Small intestine (tissue), 7 donors: ENCODE measurements around the gene DNAJB2. TPM values are rescaled to one million over a fixed set of nuclear protein-coding genes. Genes with fewer than 3 reads are reported as not detected.
"Not testable (repeated sequence)": the region's sequence is repeated elsewhere in the genome, so short reads cannot be mapped to it uniquely, and the experiment has no call there.

Experiments used
- DNase-seq, 2 donors: peaks; one replicate each; pipeline versions ENCODE4 v3.0.0 to v3.0.0-alpha.2; 2013
- FAIRE-seq: peaks from 2 replicates; lab custom pipeline; 2012; peaks lifted over from hg19 to GRCh38; lab: Jason Lieb, UNC
- H3K27ac ChIP-seq, 3 donors: one replicate each; pipeline ENCODE4 v1.5.1; 2013; ENCODE audit warnings: low read length in 2 of 3, mild to moderate bottlenecking in 2 of 3, control low read depth in 1 of 3, inconsistent platforms in 1 of 3, low read depth in 1 of 3, moderate library complexity in 1 of 3
- H3K27me3 ChIP-seq, 3 donors: one replicate each; pipeline ENCODE4 v1.6.1; 2013; ENCODE audit warnings: low read length in 3 of 3, inconsistent platforms in 1 of 3; ENCODE audit not compliant: control insufficient read depth in 3 of 3, insufficient read depth in 3 of 3
- H3K36me3 ChIP-seq, 3 donors: one replicate each; pipeline ENCODE4 v1.6.1; 2013; ENCODE audit warnings: low read length in 3 of 3, inconsistent platforms in 1 of 3, low read depth in 1 of 3, mild to moderate bottlenecking in 1 of 3, moderate library complexity in 1 of 3; ENCODE audit not compliant: control insufficient read depth in 3 of 3, insufficient read depth in 2 of 3
- H3K4me1 ChIP-seq, 3 donors: one replicate each; pipeline ENCODE4 v1.6.1; 2013; ENCODE audit warnings: low read length in 2 of 3, inconsistent platforms in 1 of 3, low read depth in 1 of 3, mild to moderate bottlenecking in 1 of 3, moderate library complexity in 1 of 3; ENCODE audit not compliant: control insufficient read depth in 3 of 3, insufficient read depth in 2 of 3
- H3K4me3 ChIP-seq, 3 donors: one replicate each; pipeline ENCODE4 v1.5.1; 2013; ENCODE audit warnings: low read length in 3 of 3, control low read depth in 1 of 3, inconsistent platforms in 1 of 3, low read depth in 1 of 3, mild to moderate bottlenecking in 1 of 3, moderate library complexity in 1 of 3
- H3K9me3 ChIP-seq, 2 donors: one replicate each; pipeline ENCODE4 v1.6.1; 2013; ENCODE audit warnings: low read depth in 1 of 2, low read length in 1 of 2; ENCODE audit not compliant: control insufficient read depth in 2 of 2, insufficient read depth in 1 of 2
- WGBS, 3 donors: extraction: QIAGEN DNeasy Blood & Tissue Kit; methylation state at CpG; one replicate each; pipeline ENCODE4 v1.1.7; 2013; 5-methylcytosine and 5-hydroxymethylcytosine counted together
- polyA plus RNA-seq, 4 donors: library from polyadenylated mRNA; stranded (reverse) in 3 of 4; unstranded in 1 of 4; fragments of 200-250 nt in 3 of 4; fragments of 120-200 nt in 1 of 4; gene quantifications; one replicate each; pipeline versions ENCODE4 v1.2.1 to v1.2.3, GENCODE V29; 2013
- donor health status: healthy with polysubstance abuse.
- donor health status: control.
- donor health status: control.
- donor health status: Bipolar disorder and iron deficiency.
- donor health status: healthy.

DNAJB2 gene
- polyA plus RNA-seq, 4 donors = 43.3 to 65.8 (median 57.7) TPM

DNA sequence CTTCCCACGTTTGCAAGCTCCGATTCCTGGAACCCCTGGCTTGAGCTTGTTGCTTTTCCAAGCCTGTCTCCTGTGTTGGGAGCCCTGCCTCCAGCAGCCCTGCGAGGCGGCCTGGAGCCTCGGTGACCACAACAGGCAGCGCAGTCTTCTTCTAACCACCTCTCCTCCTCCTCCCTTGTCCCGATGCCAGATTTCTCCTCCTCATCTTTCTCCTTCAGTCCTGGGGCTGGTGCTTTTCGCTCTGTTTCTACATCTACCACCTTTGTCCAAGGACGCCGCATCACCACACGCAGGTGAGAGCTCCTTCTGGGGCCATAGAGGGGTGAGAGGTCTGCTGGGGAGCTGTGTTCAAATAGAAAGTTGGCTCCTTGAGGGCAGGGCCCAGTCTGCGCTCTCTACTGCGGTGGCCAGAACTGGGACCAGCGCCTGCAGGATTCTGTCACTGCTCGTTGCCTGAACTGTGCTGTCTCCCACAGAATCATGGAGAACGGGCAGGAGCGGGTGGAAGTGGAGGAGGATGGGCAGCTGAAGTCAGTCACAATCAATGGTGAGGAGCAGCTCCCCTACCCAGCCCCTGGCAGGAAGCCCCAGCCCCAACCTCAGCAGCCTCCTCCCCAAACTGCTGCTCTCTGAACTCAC is 3.9 kb downstream of the DNAJB2 start:
- Histone ChIP-seq H3K27ac (no peak overlapping the region), H3K36me3 (peaks cover 7 to 63% (median 9%) of the 10 kb centered on the region in 3 donors), H3K27me3 (no peaks in the 10 kb centered on the region), H3K4me1 (peaks cover 0 to 26% (median 3%) of the 10 kb centered on the region in 3 donors), H3K9me3 (no peaks in the 10 kb centered on the region), H3K4me3 (no peak overlapping the region)
- DNase-seq (no peak), FAIRE-seq (no peak)
- 88 to 93% (median 92%) methylated on average over 17 of the region's 17 CpGs for WGBS, 3 donors

DNA sequence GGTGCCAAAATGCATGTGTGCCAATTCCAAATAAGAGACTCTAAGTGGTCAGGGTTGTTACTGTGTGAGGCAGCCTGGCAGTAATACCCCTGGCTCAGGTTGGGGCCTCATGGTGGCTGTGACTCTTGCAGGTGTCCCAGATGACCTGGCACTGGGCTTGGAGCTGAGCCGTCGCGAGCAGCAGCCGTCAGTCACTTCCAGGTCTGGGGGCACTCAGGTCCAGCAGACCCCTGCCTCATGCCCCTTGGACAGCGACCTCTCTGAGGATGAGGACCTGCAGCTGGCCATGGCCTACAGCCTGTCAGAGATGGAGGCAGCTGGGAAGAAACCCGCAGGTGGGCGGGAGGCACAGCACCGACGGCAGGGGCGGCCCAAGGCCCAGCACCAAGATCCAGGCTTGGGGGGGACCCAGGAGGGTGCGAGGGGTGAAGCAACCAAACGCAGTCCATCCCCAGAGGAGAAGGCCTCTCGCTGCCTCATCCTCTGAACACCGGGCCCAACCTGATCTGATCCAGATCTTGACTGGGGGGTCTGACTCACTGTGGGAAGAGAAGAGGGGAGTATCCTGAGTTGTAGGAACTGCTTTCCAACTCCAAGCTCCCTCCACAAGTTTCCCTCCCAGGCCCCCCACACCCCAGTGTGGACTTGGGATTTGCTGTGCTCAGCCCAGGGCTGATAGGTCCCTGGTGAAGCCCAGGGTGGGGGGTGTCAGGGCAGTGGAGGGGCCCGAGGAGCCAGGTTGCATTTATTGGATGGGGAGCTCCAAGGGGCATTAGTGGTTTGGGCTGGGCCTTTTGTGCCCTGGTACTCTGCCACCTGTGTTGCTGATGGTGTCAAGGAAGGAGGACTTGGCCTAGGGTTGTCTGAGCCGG is 5.6 kb downstream of the DNAJB2 start:
- no peak overlapping the region for H3K27ac ChIP-seq
- WGBS, 3 donors = 92 to 97% (median 93%) methylated on average over 15 to 16 of the region's 16 CpGs
- no peak for FAIRE-seq
- no peak overlapping the region for H3K4me3 ChIP-seq
- peaks cover 7 to 63% (median 9%) of the 10 kb centered on the region in 3 donors for H3K36me3 ChIP-seq
- no peak for DNase-seq
- H3K27me3 ChIP-seq = no peaks in the 10 kb centered on the region
- no peaks in the 10 kb centered on the region for H3K9me3 ChIP-seq
- peaks cover 0 to 13% (median 0%) of the 10 kb centered on the region in 3 donors for H3K4me1 ChIP-seq

DNA sequence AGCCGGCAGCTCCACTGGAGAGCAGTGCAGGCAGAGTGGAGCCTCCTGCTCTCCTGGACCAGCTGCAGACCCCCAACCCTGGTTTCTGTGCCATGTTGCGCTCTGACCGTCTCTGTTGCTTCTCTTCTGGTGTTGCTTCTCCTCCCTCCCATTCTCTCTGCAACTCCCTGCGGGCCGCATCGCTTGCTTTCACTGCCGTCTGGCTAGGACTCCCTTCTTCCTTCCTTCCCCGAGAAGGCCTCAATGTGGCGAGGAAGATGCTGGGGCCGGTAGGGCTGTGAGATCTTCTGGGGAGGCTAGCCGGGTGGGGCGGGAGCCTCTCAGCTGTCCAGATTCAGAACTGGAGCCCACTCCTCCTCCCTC is 6.2 kb downstream of the DNAJB2 start:
- Histone ChIP-seq H3K4me1 (peaks cover 0 to 7% (median 0%) of the 10 kb centered on the region in 3 donors), H3K4me3 (no peak overlapping the region), H3K9me3 (no peaks in the 10 kb centered on the region), H3K36me3 (peaks cover 7 to 59% (median 9%) of the 10 kb centered on the region in 3 donors), H3K27me3 (no peaks in the 10 kb centered on the region), H3K27ac (no peak overlapping the region)
- 90 to 96% (median 91%) methylated on average over 12 of the region's 12 CpGs for WGBS, 3 donors
- no peak for FAIRE-seq
- DNase-seq = no peak

DNA sequence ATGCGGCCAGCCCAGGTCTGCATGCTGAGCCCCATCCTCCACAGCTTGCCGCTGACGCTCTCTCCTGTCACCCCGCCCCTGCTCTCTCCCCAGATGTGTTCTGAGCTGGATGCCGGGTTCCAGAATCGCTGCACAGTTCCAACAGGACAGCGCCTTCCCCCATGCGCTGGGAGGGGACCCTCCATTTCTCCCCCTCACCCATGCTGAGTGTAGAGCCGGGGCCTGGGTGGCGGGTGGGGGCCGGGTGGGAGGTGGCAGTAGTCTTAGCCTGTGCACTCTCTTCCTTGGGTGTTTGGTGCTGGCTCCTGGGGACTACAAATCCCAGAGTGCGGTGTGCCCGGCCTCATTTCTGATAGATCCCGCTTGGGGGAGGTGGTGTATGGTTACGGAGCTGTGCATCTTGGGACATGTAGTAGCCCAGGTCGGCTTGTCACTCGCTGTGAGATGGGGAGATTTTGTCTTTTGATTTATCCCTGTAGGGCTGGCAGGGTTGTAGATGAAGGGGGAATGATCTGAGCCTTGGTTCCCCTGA is 6.8 kb downstream of the DNAJB2 start:
- H3K4me1 ChIP-seq = peaks cover 0 to 2% (median 0%) of the 10 kb centered on the region in 3 donors
- no peak for FAIRE-seq
- no peak overlapping the region for H3K4me3 ChIP-seq
- DNase-seq = no peak
- peaks cover 7 to 53% (median 9%) of the 10 kb centered on the region in 3 donors for H3K36me3 ChIP-seq
- no peaks in the 10 kb centered on the region for H3K27me3 ChIP-seq
- H3K9me3 ChIP-seq = no peaks in the 10 kb centered on the region
- 84 to 94% (median 92%) methylated on average over 17 of the region's 17 CpGs for WGBS, 3 donors
- no peak overlapping the region for H3K27ac ChIP-seq

DNA sequence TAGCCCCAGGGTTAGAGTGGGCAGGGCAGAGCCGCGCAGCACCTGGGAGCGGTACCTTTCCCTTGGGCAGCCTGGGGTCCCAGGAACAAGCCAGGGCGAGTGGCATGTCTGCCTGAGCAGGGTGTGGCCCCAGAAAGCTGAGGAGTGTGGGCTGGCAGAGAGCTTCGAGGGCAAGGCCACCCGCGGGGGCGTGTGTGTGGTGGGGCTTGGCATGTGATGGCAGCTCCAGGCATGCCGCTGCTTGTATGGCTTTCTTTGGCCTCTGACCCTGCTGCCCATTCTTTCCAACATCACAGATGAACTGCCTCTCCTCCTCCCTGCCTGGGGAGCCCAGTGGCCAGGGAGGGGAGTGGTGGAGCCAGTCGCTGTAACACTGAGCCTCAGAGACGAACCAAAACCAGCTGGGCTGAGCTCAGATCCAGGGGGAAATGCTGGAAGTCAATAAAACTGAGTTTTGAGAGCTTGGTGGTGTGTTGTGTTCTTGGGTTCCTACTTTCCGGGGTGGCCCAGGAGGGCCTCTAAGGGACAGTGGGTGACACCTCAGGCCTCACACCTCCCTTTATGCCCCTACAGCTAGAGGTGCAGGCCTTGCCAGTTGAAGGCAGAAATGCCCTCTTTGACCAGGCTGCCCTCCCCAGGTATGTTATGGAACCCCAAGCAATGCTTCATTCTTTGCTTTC is 7.4 kb downstream of the DNAJB2 start:
- H3K27ac ChIP-seq = no peak overlapping the region
- WGBS, 3 donors = 79 to 85% (median 83%) methylated on average over 12 of the region's 12 CpGs

DNA sequence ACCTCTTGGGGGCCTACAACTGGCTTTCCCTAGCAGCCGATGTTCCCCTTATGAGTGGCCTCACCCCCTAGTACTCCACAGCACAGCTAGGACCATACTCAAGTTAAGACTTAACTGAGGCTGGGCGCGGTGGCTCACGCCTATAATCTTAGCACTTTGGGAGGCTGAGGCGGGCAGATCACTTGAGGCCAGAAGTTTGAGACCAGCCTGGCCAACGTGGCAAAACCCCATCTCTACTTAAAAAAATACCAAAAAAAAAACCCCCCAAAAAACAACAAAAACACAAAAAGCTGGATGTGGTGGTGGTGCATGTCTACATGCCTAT is 7.9 kb downstream of the DNAJB2 start:
- FAIRE-seq, H3K27me3 ChIP-seq, H3K27ac ChIP-seq, H3K9me3 ChIP-seq, DNase-seq, H3K4me3 ChIP-seq, H3K4me1 ChIP-seq: not testable (repeated sequence)
- H3K36me3 ChIP-seq = peaks cover 7 to 44% (median 9%) of the 10 kb centered on the region in 3 donors
- 82 to 86% (median 84%) methylated on average over 6 of the region's 6 CpGs for WGBS, 3 donors

More for the DNA sequence above, 7.4 kb downstream of the DNAJB2 start:
- no peaks in the 10 kb centered on the region for H3K27me3 ChIP-seq
- DNase-seq = no peak
- peaks cover 7 to 49% (median 9%) of the 10 kb centered on the region in 3 donors for H3K36me3 ChIP-seq
- no peak for FAIRE-seq
- no peaks in the 10 kb centered on the region for H3K9me3 ChIP-seq
- H3K4me1 ChIP-seq = no peaks in the 10 kb centered on the region
- no peak overlapping the region for H3K4me3 ChIP-seq

DNA sequence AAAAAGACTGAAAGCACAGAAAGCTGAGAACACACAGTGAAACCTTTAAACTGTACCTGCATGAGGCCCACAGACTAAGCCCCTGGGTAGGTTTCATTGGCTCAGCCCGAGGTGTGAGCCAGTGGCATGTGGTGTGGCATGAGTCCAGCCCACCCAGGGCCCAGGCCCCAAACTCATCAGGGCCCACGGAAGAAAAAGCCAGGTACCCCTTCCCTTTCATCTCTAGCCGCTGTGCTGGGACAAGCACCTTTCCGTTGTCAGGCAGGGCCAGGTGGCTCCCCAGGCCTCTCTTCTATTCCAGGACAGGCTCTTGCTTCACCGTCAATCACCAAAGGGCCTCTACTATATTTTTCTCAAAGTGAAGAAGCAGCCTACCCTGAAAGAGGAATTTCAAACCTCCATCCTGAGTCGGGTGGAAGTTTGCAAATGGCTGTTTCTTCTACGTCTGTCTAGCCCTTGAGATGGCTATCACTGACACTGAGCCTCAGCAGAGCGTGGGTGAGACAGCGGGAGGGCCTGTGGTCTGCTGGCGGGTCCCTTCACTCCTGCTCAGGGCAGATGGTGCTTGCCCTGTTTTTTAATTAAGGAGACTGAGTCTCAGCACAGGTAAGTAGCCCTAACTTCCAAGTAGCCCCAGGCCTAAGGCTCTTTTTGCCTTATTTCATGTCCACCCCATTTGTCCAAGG is 8.6 kb downstream of the DNAJB2 start:
- 76 to 84% (median 83%) methylated on average over 10 of the region's 10 CpGs for WGBS, 3 donors
- no peak overlapping the region for H3K4me3 ChIP-seq
- peaks cover 7 to 39% (median 7%) of the 10 kb centered on the region in 3 donors for H3K36me3 ChIP-seq
- no peak overlapping the region for H3K27ac ChIP-seq
- no peaks in the 10 kb centered on the region for H3K4me1 ChIP-seq
- FAIRE-seq = no peak
- H3K9me3 ChIP-seq = no peaks in the 10 kb centered on the region
- no peak for DNase-seq
- no peaks in the 10 kb centered on the region for H3K27me3 ChIP-seq

DNA sequence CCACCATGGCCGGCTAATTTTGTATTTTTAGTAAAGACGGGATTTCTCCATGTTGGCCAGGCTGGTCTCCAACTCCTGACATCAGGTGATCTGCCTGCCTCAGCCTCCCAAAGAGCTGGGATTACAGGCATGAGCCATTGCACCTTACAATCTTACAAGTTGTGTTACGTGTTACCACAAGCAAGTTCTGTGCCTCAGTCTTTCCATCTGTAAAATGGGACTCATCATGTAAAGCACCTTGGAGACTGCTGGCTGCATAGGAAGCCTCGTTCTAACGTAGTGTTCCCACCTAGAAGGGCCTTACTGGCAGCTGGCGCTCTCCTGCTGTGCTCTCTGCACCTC is 10.0 kb downstream of the DNAJB2 start:
- Histone ChIP-seq H3K27ac (no peak overlapping the region), H3K36me3 (peaks cover 2 to 25% (median 3%) of the 10 kb centered on the region in 3 donors), H3K4me1 (peaks cover 0 to 2% (median 0%) of the 10 kb centered on the region in 3 donors), H3K4me3 (no peak overlapping the region), H3K27me3 (no peaks in the 10 kb centered on the region), H3K9me3 (no peaks in the 10 kb centered on the region)
- DNase-seq = no peak
- whole genome bisulfite sequencing, 3 donors = 75 to 80% (median 79%) methylated on average over 6 of the region's 6 CpGs
- FAIRE-seq = no peak
